Measurements from ENCODE around the gene PARD3.

The PARD3 gene

GRCh38 chr10:34824870-34825269, 9.8 kb upstream of the PARD3 start:
- no peak for DNase-seq (ENCODE audit: low read depth in 2 of 2)

GRCh38 chr10:34821587-34822585, 6.8 kb upstream of the PARD3 start:
- no peak for DNase-seq (ENCODE audit: low read depth in 2 of 2)

- no peak for DNase-seq (ENCODE audit: low read depth in 2 of 2)
Observed at GRCh38 chr10:34817586-34817985, 2.5 kb upstream of the PARD3 start.

GRCh38 chr10:34817054-34817453, 2.0 kb upstream of the PARD3 start:
- DNase-seq (ENCODE audit: low read depth in 2 of 2) = no peak

- no peak for DNase-seq (ENCODE audit: low read depth in 2 of 2)
Observed at GRCh38 chr10:34816501-34817002, 1.5 kb upstream of the PARD3 start.

- DNase-seq (ENCODE audit: low read depth in 2 of 2) = no peak
Observed at GRCh38 chr10:34816085-34816496, 995 bp upstream of the PARD3 start.

- DNase-seq (ENCODE audit: low read depth in 2 of 2) = no peak
Observed at GRCh38 chr10:34814913-34815184, 247 bp downstream of the PARD3 start.

- no peak for DNase-seq (ENCODE audit: low read depth in 2 of 2)
Observed at GRCh38 chr10:34814223-34814912, 728 bp downstream of the PARD3 start.

GRCh38 chr10:34813626-34814222, 1.4 kb downstream of the PARD3 start:
- no peak for DNase-seq (ENCODE audit: low read depth in 2 of 2)

- no peak for DNase-seq (ENCODE audit: low read depth in 2 of 2)
Observed at GRCh38 chr10:34812771-34813170, 2.3 kb downstream of the PARD3 start.

- no peak for DNase-seq (ENCODE audit: low read depth in 2 of 2)
Observed at GRCh38 chr10:34811968-34812514, 3.1 kb downstream of the PARD3 start.

- DNase-seq (ENCODE audit: low read depth in 2 of 2) = no peak
Observed at GRCh38 chr10:34811126-34811967, 3.7 kb downstream of the PARD3 start.

- no peak for DNase-seq (ENCODE audit: low read depth in 2 of 2)
Observed at GRCh38 chr10:34809796-34810195, 5.3 kb downstream of the PARD3 start.

GRCh38 chr10:34808801-34809745, 6.0 kb downstream of the PARD3 start:
- DNase-seq (ENCODE audit: low read depth in 2 of 2) = no peak

- no peak for DNase-seq (ENCODE audit: low read depth in 2 of 2)
Observed at GRCh38 chr10:34808336-34808735, 6.8 kb downstream of the PARD3 start.

GRCh38 chr10:34804306-34804705, 10.8 kb downstream of the PARD3 start:
- DNase-seq (ENCODE audit: low read depth in 2 of 2) = no peak

GRCh38 chr10:34802692-34803091, 12.4 kb downstream of the PARD3 start:
- no peak for DNase-seq (ENCODE audit: low read depth in 2 of 2)

- DNase-seq (ENCODE audit: low read depth in 2 of 2) = no peak
Observed at GRCh38 chr10:34801097-34801733, 13.9 kb downstream of the PARD3 start.

- no peak for DNase-seq (ENCODE audit: low read depth in 2 of 2)
Observed at GRCh38 chr10:34800624-34801023, 14.5 kb downstream of the PARD3 start.

- DNase-seq (ENCODE audit: low read depth in 2 of 2) = no peak
Observed at GRCh38 chr10:34798654-34799053, 16.4 kb downstream of the PARD3 start.

All from stimulated activated CD4-positive, alpha-beta T cell treated with anti-CD3 and anti-CD28 coated beads, Interleukin-1b, Interleukin-23, amount 100 ng/mL, for 1 hour (primary cell).